Fibroblast of mammary gland (primary cell): ENCODE results near the gene RNF217.

Experiments used
- DNase-seq: peaks from one replicate; pipeline ENCODE4 v3.0.0-alpha.2; 2010; ENCODE audit warnings: low read depth
- H3K4me3 ChIP-seq: 2 replicates; pipeline ENCODE4 v1.5.1; 2011; ENCODE audit warnings: low read depth, mild to moderate bottlenecking, low read length, moderate library complexity; ENCODE audit not compliant: control insufficient read depth
- CTCF ChIP-seq: conservative IDR thresholded peaks from 2 replicates; pipeline ENCODE4 v1.5.1; 2011; ENCODE audit warnings: low read depth, low read length, inconsistent platforms; ENCODE audit not compliant: control insufficient read depth, insufficient read depth

Gene RNF217

GRCh38 chr6:125107896-125108295, 145.7 kb downstream of the RNF217 start:
- H3K4me3 ChIP-seq: no peak overlapping the region
- TF ChIP-seq CTCF: no peak
- peak; percentile 43 for DNase-seq

- H3K4me3 ChIP-seq: no peak overlapping the region
- DNase-seq: no peak
- no peak for TF ChIP-seq CTCF
Measured at GRCh38 chr6:125110056-125110455, 147.8 kb downstream of the RNF217 start.

GRCh38 chr6:125111219-125111983, 149.2 kb downstream of the RNF217 start:
- TF ChIP-seq CTCF: no peak
- DNase-seq: peak; percentile 39

GRCh38 chr6:125112934-125113333, 150.7 kb downstream of the RNF217 start:
- no peak for TF ChIP-seq CTCF
- H3K4me3 ChIP-seq: no peak overlapping the region
- no peak for DNase-seq

More at GRCh38 chr6:125111219-125111983, 149.2 kb downstream of the RNF217 start:
- no peak overlapping the region for H3K4me3 ChIP-seq

- no peak overlapping the region for H3K4me3 ChIP-seq
- peak; percentile 84 for TF ChIP-seq CTCF
- DNase-seq: peak; percentile 66
Measured at GRCh38 chr6:125114248-125114858, 152.1 kb downstream of the RNF217 start.

GRCh38 chr6:125116170-125116569, 153.9 kb downstream of the RNF217 start:
- no peak overlapping the region for H3K4me3 ChIP-seq
- no peak for TF ChIP-seq CTCF
- DNase-seq: no peak
